HCT116 (cell line): Measurements from ENCODE around the gene SNRNP70.
A peak's percentile ranks its signal among the peaks of the same experiment; 100 is the strongest.

Experiments
- CTCF ChIP-seq, 3 experiments: fragments of 200-600 bp in 1 of 3; sonication (generic) in 1 of 3; IDR thresholded peaks in 2 of 3; conservative IDR thresholded peaks in 1 of 3; 2 replicates each; pipeline ENCODE4 v1.5.1; 2012 to 2017; ENCODE audit warnings: low read depth in 2 of 3, low read length in 2 of 3, antibody characterized with exemption in 1 of 3, borderline replicate concordance in 1 of 3, control low read depth in 1 of 3, mild to moderate bottlenecking in 1 of 3, mixed read lengths in 1 of 3, mixed run types in 1 of 3, moderate library complexity in 1 of 3; ENCODE audit not compliant: insufficient read depth in 1 of 3
- EZH2 ChIP-seq: fragments of 200-600 bp; sonication (generic); IDR thresholded peaks from 2 replicates; pipeline ENCODE4 v1.6.1; 2017; ENCODE audit warnings: antibody characterized with exemption, mixed run types
- POLR2AphosphoS5 ChIP-seq: IDR thresholded peaks from 2 replicates; pipeline ENCODE4 v1.6.1; 2011; ENCODE audit warnings: mild to moderate bottlenecking, low read depth, low read length, moderate library complexity

- TF ChIP-seq POLR2AphosphoS5 = peak; percentile 94
- no peak for TF ChIP-seq EZH2
- no peak for TF ChIP-seq CTCF (IDR thresholded peaks at IDR 0.05 in 2 of 3, conservative IDR thresholded peaks at IDR 0.05 in 1 of 3; ENCODE audit: borderline replicate concordance in 1 of 3, insufficient read depth in 1 of 3, low read depth in 2 of 3, low read length in 2 of 3)
These were observed 72.4 kb downstream of the SNRNP70 start, which contains the start of gene TRPM4 for GRCh38 chr19:49157445-49158224.
